ENCODE data around the gene F8.
"Not testable (repeated sequence)": the region's sequence is repeated elsewhere in the genome, so short reads cannot be mapped to it uniquely, and the experiment has no call there.

F8 gene

GRCh38 chrX:154817048-154817618 lies 205.4 kb downstream of the F8 start:
- DNase-seq (ENCODE audit: low read depth in 2 of 2, low spot score in 1 of 2) = not testable (repeated sequence)

- not testable (repeated sequence) for DNase-seq (ENCODE audit: low read depth in 2 of 2, low spot score in 1 of 2)
Observed at GRCh38 chrX:154816326-154816898, 206.1 kb downstream of the F8 start.

DNA sequence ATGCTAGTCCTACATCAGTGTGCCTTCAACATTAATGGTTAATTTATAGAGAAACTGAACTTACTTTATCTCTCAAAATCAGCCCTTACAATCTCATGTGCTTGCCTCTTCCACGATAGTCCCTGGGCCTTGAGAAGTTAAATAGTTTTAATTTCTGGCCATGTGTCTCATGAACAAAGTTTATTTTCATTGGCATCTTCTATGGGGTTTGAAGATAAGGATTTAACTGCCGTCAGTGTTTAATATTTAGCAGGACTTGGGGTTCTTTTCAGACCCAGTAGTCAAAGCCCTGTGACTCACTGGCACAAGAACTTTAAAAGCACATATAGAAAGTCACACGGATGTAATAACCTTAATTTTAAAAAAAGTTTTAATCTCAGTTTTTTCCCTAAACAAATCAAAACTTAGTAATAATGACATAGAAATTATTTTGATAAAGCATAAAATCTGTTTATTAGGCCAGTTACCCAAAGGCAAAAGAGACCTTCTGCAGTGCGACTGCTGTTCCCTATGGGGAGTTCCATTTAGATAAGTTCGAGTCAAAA lies 207.2 kb downstream of the F8 start:
- DNase-seq (ENCODE audit: low read depth in 2 of 2, low spot score in 1 of 2) = no peak

DNA sequence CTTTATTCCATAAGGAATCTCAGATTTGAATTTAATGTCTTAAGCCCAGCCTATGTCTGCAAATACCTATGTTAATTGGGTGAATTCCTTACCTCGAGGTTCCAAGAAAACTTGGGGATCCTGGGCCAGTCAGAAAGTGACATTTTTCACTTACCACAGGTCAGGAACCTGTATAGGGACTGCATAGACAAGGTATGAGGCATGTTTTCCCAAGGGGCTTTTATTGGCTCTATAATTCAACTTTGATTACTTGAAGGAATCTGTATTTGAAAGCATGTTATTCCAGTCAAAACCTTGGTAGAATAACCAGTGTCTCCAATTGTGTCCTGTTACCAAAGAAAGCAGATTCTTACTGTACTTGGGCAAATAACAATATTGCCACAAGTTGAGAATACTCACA lies 208.7 kb downstream of the F8 start:
- no peak for DNase-seq (ENCODE audit: low read depth in 2 of 2, low spot score in 1 of 2)

GRCh38 chrX:154812341-154813101 lies 210.0 kb downstream of the F8 start:
- DNase-seq (ENCODE audit: low read depth in 2 of 2, low spot score in 1 of 2) = no peak

DNA sequence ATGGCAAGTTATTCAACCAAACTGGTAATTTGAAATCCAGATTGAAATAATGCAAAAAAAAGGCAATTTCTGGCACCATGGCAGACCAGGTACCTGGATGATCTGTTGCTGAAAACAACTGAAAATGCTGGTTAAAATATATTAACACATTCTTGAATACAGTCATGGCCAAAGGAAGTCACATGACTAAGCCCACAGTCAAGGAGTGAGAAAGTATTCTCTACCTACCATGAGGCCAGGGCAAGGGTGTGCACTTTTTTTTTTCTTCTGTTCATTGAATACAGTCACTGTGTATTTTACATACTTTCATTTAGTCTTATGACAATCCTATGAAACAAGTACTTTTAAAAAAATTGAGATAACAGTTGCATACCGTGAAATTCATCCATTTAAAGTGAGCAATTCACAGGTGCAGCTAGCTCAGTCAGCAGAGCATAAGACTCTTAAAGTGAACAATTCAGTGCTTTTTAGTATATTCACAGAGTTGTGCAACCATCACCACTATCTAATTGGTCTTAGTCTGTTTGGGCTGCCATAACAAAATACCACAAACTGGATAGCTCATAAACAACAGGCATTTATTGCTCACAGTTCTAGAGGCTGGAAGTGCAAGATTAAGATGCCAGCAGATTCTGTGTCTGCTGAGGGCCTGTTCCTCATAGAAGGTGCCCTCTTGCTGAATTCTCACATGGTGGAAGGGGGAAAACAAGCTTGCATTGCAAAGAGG lies 212.4 kb downstream of the F8 start:
- DNase-seq (ENCODE audit: low read depth in 2 of 2, low spot score in 1 of 2) = no peak

- no peak for DNase-seq (ENCODE audit: low read depth in 2 of 2, low spot score in 1 of 2)
Observed at GRCh38 chrX:154806837-154807501, 215.6 kb downstream of the F8 start.

- no peak for DNase-seq (ENCODE audit: low read depth in 2 of 2, low spot score in 1 of 2)
Observed at GRCh38 chrX:154805696-154806091, 216.8 kb downstream of the F8 start.

- DNase-seq (ENCODE audit: low read depth in 2 of 2, low spot score in 1 of 2) = peak; percentile 41 to 44
Observed at GRCh38 chrX:154804957-154805695, 217.4 kb downstream of the F8 start, which contains the start of gene MPP1. MPP1 (minus strand) TSS chrX:154805485; CDS start chrX:154805373, 112 bp downstream.

DNA sequence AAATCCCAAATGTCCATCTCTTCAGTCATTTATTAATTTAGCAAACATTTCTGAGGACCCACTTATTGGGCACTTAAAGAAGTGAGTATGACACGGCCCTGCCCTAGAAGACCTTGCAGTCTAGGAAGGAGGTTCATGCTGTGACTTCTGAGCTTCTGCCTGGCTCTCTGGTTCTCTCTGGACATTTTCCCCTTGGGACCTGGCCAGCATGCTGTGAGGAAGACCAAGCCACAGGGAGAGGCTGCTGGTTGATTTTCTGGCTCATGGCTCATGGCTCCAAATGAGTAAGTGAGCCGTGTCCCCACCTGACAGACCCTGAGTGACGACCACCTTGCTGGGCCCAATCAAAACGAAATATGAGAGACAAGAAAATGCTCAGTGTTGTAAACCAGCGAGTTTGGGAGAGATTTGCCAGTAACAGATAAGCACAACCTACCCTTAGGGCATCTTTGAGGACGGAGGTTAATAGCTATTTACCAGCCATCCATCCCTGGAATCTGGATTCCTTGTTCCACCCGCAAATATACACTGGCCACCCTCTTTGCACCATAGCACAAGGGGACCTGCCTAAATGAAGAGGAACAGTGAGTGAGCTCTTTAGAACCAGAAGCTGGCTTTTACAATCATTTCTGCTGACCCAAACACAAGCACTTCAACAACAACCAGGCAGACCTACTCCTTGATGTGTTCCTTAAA lies 218.1 kb downstream of the F8 start:
- no peak for DNase-seq (ENCODE audit: low read depth in 2 of 2, low spot score in 1 of 2)

DNA sequence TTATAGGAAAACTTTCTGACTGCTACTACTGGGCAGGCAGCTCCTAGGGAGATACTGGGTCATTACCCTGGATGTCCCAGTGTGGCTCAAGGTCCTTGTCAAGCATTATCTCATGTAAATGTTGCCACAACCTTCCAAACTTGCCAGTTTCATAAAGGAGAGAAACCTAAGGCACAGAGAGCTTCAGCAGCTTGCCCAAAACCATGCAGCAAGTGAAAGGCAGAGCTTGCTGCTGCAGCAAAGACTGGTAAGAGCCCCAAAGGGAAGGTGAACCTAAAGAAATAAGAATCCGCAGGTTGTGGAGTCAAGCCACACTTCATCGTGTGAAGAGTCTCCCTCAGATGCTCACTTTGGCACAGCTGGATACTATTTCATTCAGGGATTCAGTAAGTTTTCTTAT lies 219.6 kb downstream of the F8 start:
- no peak for DNase-seq (ENCODE audit: low read depth in 2 of 2, low spot score in 1 of 2)

DNA sequence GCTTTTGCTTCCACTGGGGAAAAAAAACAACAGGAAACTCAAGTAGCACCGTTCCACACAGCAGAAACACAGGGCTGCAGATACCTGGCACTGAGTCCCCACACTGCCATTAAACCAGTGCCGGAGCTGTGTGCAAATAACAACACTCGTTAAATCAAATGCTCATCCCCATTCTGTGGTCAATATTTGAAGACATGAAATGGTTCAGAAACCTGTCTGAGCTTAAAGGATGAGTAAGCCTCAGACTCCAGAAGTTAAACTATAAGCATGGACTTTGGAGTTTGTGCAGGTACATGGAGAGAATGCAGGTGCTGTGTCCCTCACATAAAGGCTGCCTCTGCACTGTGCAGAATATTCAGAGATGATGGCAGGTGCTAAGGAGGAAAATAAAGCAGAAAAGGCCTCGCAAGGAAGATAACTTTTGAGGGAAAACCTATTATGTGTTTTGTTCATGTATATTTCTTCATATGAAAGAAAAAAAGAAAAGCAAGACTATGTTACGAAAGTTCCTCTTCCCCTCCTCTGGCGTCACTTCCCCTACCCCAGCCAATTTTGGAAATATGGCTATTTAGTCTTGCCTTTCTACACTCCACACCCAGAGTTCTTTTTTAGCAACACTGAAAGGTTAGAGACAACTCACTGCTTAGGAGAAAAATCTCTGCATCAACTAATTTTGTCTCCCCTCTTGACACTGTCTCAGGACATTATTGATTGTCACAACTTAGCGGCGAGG lies 221.9 kb downstream of the F8 start:
- no peak for DNase-seq (ENCODE audit: low read depth in 2 of 2, low spot score in 1 of 2)

DNA sequence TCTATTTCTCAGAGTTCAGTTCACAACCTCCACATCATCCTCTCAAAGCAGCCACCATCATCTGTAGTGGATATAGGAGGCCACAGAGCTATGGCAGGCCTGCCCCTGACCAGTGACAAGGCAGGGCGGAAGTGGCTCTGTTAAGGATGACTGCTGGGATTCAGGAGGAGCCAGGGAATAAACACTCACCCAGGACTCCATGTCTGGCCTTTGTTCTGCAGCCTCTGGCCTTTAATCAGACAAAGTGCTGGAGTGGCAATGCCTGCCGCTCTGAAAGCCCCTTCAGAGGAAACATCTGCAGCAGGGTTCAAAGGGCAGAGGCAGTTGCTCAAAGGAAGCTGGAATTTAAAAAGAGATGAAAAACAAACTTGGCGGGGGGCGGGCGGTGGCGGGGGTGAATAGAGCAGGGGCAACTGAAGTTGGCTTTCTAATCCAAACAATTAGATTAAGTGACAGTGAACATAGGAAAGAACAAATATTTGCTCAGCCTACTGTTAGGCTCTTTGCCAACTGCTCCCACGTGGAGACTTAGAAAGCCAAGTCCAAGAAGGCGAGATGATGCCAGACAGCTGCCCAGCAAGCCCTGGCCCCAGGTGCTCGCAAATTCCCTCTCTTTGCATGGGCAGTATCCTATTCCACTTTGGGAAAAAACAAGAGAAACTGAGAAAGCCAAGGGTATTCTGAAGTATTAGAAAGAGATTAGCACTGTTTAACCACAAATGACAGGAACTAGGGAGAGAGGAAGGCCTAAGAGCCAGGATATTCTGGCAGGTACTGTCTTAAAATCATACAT lies 222.8 kb downstream of the F8 start:
- no peak for DNase-seq (ENCODE audit: low read depth in 2 of 2, low spot score in 1 of 2)

DNA sequence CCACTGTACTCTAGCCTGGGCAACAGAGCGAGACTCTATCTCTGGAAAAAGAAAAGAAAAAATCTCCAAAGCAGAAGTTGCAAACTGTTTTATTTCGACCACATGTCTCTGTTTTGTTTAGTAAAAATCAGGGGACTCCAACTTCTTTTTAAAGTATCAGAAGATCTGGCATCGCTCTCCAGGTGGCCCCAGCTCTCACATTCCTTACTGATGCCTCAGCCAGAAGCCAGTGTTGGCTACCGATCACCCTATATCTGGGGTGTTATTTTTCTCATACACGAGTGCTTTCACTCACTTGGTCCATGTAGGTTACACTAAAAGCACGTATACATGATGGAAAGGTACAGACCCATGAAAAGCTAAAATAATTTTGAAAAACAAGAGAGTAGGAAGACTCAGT lies 225.5 kb downstream of the F8 start:
- DNase-seq (ENCODE audit: low read depth in 2 of 2, low spot score in 1 of 2) = no peak

DNA sequence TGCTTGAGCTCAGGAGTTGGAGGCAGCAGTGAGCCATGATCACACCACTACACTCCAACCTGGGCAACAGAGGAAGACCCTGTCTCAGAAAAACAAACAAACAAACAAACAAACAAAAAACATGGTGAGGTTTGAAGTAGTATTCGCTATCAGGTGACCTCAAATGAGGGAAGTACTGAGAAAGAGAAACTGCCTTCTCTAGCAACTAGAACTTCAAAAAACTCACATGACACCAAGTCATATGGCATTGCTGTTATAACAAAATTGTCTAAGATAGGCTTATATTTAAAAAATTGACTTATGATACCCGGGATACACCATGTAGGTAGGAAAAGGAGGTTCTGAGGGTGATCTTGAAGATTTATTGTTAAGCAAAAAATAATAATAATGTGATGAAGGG lies 227.5 kb downstream of the F8 start:
- no peak for DNase-seq (ENCODE audit: low read depth in 2 of 2, low spot score in 1 of 2)

- DNase-seq (ENCODE audit: low read depth in 2 of 2, low spot score in 1 of 2) = no peak
Observed at GRCh38 chrX:154793084-154793795, 229.3 kb downstream of the F8 start.

DNA sequence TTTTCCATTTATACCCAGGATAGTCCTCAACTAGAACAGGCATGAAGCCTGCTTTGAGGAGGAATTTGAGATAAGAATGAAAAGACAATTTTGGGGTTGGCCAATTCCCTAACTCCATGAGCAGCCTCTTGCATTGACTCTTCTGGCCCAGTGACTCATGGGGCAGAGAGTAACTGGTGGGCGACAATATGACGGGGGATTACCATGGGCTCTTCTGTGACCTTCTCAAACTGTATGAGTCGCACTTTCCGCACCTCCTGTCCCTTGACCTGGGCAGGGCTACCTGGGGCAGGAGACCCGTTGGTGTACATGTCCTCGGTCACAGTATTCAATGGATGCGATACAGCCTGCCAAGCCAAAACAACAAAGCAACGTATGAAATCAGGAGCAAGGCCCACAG lies 230.6 kb downstream of the F8 start:
- no peak for DNase-seq (ENCODE audit: low read depth in 2 of 2, low spot score in 1 of 2)

GRCh38 chrX:154791467-154791866 lies 231.1 kb downstream of the F8 start:
- DNase-seq (ENCODE audit: low read depth in 2 of 2, low spot score in 1 of 2) = no peak
